GM19438 (cell line): Measurements from ENCODE around the gene CHD6.
"Not testable (repeated sequence)": the region's sequence is repeated elsewhere in the genome, so short reads cannot be mapped to it uniquely, and the experiment has no call there.

ENCODE experiments used
- ATAC-seq: cut with Tn5 transposase; IDR thresholded peaks from one replicate; pipeline ENCODE4 v1.9.1; 2021; ENCODE audit warnings: low read depth; ENCODE audit not compliant: unreplicated experiment

Gene CHD6

DNA sequence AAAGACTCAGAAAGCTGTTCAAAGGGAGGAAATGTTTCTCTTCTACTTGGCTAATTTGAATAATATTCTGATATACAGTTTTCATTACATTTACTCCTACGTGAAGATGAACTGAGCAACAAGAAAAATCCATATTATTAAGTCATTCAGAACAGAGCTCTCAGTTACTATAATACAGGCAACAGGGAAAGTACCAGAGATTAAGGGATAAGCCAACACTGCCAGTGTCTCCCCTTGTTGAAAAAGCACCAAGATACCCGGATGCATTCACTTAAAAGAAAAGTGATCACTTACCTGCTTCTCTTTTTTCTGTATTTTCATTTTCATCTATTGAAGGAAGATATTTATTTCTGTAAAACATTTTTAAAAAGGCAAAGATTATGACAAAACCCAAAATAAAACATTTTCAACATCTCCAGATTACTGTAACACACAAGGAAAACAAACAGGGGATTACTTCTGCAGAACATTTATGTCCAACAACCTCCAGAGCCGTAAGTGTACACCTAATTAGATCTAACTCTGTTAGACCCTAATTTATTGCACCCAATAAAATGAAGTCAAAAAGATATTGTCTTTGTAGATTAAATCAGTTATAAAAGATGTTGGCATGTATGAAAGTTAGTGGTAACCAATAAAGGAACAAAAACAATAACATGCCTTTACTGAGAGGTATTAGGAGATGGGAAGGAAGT lies 67.0 kb downstream of the CHD6 start:
- no peak for ATAC-seq

DNA sequence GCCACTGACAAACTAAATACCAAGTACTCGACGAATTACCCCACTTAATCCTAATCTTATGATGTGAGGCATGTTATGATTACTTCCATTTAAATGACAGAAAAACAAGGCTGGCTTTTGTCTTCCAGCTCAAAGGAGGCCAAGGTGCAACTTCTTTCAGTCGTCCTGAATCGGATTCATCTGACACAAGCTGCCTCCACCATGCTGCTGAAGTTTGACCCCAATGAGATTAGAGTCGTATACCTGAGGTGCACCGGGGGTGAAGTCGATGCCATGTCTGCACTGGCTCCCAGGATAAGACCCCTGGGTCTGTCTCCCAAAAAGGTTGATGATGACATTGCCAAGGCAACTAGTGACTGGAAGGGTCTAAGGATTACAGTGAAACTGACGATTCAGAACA lies 71.0 kb downstream of the CHD6 start:
- ATAC-seq = no peak

DNA sequence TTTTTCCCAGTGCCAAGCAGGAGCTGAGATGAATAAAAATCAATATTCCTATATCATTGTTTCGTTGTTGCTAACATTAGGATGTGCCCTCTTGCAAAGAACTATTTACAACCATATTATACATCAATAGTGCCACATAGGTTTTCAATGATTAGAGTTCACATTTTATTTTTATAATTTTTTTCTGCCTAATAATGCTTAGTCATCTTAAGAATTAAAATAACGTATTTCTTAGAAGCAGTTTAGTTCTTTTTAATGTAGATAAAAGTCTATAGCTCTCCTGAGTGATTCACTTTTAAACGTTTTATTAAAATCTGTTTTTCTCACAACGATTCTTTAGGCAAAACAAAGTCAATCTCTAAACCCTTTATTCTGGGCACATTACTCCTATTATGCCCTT lies 71.6 kb downstream of the CHD6 start:
- no peak for ATAC-seq

DNA sequence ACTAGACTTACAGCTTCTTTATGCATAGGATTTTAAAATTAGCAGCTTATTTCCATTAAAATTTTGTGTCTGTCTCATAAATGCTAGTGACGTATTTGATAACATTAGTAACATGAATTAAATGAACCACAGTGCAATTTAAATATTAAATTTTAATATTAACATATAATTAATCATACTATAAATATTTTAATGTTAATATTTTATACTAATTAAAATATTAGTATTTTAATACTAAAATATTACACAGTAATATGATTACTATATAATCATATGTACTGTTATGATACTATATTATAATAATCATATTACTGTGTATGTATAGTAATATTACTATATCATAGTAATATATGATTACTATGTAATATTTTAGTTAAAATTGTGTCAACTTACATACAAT lies 73.7 kb downstream of the CHD6 start:
- no peak for ATAC-seq

DNA sequence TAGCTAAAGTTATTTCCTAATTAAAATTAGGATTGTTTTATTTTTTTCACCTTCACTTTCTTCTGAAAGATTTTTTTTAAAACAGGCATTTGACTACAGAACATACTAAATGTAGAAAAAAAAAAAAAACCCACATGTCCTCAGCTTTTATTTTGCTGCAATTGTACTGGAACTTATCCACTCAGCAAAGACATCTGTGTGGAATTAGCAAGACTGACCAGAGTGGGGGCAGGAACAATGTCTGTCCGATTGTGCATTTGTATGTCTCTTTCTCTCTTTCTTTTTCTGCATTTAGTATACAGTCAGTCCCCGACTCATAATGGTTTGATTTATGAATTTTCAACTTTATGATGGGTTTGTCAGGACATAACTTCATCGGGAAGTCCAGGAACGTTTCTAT lies 77.3 kb downstream of the CHD6 start:
- ATAC-seq = no peak

DNA sequence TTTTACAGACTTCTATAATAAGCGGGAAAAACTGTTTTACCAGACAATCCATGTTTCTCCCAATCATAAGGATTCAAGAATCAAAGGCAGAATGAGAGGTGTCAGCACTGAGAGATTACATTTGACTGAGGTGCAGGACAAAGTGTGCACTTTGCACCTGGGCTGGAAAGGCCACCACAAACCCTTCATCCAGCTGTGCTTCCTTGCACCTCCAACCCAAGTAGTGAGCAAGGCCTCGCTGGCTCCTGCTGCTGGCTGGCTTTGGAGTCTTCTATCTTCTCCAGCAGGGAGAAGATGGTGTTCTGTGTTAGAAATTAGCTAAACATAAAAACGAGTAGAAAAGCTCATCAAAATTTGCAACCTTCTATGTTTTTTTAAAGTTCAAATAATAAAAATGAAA lies 77.7 kb downstream of the CHD6 start:
- no peak for ATAC-seq

DNA sequence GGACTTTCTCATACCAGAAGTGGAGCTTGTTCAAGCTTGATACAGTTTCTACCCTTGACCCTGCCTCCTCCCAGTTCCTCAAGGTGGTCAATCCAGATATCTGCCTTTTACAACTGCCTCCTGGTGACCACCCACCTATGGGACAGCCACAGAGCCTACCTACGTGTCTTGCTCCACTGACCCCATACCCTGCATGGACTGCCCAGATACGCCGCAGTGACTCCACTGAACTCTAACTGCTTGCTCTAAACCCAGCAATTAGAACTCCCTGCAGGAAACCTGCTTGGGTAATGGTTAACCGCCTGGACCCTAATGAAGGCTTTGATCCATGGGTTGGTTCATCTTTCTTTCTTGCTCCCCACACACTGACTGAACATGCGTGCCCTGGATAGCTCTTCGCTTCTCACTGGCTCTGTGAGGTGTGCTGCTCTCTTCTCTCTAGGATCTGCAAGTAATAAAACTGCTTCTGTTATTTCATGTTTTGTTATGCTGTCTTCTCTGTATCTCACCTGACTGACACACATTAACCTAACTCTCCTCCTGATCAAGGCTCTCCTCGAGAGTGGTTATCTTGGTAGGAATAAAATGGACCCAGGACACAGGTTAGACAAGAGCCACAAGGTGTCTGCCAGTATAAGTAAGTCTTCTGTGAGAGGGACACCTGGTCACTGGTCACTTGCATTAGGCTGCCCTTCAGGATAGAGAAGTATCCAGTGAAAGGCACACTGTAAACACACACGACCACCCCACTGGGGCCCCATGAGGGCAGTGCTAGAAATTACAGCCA lies 79.2 kb downstream of the CHD6 start:
- ATAC-seq = no peak

DNA sequence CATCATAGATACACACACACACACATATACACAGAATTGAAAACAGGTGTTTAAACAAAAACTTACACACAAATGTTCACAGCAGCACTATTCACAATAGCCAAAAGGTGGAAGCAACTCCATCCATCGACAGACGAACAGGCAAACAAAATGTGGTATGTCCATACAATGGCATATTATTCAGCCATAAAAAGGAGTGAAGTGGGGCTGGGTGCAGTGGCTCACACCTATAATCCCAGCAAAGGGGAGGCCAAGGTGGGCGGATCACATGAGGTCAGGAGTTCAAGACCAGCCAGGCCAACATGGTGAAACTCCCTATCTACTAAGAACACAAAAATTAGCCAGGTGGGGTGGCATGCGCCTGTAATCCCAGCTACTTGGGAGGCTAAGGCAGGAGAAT lies 80.3 kb downstream of the CHD6 start:
- ATAC-seq = no peak

DNA sequence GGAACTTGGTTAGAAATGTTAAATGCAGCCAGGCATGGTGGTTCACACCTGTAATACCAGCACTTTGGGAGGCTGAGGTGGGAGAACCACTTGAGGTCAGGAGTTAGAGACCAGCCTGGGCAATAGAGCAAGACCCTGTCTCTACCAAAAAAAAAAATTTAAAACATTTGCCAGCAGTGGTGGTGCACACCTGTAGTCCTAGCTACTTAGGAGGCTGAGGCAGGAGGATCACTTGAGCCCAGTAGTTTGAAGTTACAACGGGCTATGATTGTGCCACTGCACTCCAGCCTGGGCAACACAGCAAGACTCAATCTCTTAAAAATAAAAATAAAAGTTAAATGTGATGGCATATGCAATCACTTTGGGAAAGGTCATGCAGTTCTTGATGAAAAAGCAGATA lies 82.6 kb downstream of the CHD6 start:
- ATAC-seq = not testable (repeated sequence)

DNA sequence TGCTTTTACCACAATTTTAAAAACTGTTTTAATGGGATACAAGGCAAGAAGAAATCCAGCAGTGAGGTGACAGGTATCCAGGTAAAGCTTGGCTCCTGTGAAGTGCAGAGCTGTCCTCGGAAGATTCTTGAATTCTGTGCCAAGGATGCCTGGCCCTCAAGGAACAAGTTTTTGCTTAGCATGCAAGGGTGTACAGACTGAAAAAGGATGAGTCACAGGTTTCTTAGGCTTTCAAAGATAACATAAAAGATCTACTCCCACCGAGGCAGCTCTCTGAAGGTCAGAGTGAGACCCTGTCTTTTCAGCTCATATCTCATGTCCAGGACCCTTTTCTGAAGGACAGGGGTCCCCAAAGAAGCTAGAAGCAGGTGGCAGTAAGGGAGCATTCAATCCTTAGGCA lies 83.3 kb downstream of the CHD6 start:
- ATAC-seq = no peak

DNA sequence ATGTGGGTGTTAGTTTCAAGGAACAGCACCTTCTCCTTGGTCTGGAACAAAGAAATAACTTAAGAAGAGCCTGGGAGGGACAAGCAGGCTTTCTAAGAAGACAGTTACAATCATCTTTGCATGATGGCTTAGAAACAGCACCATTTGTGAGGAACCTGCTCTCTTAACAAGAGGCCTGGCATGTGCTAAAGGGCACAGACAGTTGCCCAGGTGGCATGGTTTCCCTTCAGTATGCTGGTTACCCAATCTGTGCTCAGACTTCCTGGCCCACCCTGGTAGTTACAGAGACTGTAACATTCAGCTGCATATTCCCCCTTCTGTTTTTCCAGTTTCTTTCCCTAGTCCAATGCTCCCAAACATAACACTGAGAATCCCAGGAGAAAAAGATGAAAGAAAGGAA lies 84.0 kb downstream of the CHD6 start:
- no peak for ATAC-seq

DNA sequence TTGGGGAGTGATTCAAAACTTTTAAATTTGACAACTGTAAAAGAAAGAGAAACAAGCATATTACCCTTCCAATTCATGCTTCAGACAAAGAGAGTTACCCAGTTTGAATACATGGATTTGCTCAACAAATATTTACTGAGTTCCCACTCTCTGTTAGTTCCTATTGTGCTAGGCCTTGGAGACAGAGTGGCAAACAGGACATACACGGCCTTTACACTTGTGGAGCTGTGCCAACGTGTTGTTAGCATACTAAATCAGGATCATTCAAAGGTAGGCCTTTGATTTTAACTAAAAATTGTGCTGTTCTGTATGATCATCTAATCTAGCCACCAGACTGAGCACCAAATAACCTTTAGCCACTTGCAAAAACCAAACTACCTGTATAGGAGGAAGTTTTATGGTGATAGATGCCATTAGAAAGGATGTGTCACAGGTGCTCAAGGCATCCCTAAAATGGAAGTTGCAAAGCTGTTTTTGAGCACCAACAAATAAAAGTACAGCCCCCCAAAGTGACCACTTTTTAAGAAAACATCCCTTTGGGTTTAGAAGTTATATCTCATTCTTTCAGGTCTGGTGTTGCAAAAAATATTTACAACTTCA lies 84.5 kb downstream of the CHD6 start:
- ATAC-seq = no peak

DNA sequence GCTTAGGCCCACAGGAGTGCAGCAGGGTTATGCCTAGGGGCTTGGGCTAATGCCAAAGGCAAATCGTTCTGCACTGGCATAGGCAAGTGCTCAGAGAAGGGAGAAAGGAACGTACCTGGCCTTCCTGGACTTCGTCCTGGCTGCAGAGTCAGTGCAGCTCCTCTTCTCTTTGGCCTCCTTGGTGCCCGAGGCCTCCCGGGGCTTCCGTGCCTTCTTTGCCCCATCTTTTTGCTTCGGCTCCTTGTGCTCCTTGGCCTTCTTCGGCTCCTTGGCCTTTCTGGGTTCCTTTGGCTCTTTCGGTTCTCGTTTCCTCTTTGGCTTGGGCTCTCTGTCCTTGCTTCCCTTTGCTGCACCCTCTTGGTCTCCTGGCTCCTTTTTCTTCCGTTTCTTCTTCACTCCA lies 85.2 kb downstream of the CHD6 start:
- ATAC-seq = no peak

DNA sequence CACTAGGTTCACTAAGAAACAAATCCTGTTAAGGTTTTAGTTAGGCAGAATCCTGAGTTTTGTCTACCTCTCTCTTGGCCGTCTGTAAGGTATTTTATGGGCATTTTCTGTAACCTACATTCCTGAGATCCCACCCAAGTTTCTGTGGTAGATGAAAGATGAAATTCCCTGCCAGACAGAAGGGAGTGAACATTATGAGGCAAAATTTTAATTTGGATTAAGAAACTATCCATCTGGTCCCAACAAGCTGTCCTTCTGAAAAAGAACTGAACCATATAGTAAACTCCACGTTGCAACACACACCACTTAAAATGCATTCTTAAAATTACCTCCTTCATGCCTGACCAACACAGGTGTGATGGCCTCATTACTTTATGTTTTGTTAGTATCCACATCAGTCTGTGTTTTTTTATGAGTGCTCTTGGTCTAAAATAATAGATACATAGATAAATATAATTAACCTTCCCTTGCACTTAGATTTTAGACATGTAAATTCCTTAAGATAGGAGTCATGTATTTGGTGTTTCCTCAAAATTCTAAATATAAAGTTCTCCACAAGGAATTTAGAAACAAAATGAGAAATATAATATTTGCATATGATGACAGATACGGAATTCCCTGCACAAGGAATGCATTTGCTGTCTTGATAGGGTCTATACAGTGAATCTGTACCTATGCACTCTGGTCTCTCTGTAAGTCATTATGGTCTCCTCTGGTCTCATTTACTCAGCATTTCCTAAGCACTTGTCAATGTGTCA lies 86.5 kb downstream of the CHD6 start:
- no peak for ATAC-seq

DNA sequence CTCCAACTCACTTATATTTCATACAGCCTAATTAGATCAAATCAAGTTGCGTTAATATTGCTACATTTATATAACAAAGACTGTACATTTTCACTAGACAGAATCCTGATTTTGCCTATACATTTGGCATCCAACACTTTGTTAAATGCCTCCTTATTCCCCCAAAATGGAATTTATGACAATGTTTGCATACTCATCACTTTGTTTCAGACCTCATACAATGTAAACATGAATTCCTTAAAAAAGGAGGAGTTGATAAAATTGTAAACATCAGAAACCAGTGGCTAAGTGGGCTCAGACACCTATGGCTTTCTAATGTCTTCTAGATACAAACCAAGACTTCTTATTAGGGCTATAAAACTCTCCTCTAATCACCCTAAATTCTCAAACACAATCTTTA lies 87.3 kb downstream of the CHD6 start:
- ATAC-seq = no peak

DNA sequence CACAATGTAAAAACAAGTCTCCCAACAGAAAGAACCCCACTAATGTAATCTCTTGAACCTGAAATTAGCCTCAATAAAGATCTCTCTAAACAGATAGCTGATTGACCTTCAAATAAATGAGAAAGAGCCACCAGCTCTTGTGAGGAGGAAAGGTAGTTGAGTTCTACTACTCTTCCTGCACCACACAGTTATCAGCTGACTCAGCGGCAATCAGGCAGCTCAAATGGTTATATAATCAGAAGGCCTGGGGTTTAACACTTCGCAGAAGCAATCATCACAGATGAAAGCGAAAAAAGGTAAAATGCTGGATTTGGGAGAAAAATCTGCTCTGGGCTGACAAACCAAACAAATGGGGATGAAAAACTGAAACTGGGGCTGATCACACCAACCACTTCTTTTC lies 91.8 kb downstream of the CHD6 start:
- no peak for ATAC-seq

DNA sequence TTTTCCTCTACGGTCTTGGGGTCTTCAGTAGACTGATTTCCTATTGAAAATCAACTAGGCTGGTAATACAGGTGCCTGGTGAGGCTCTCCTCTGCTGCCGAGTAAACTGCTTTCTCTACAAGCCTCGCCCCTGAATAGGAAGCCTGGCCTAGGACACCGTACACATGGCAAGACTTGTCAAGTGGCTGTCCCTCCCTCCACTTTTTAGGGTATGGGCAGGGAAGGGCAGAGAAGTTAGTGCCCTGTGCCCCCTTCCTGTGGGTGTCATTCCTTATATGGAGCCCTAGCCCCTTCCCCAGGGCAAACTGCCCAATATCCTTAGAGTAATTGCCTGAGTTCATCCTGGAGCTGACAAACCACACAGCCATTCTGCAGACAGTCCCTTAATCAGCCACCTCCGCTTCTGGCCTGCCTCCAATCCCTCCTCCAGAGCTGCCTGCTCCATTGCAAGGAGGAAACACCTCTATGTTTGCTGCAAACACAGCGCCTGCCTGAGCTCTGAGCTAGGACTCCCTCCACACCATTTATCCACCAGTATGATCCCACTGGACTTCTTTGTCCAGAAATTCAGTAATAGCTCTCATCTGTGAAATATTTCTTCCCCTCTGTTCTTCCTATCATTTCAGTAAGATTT lies 93.1 kb downstream of the CHD6 start:
- ATAC-seq = no peak

DNA sequence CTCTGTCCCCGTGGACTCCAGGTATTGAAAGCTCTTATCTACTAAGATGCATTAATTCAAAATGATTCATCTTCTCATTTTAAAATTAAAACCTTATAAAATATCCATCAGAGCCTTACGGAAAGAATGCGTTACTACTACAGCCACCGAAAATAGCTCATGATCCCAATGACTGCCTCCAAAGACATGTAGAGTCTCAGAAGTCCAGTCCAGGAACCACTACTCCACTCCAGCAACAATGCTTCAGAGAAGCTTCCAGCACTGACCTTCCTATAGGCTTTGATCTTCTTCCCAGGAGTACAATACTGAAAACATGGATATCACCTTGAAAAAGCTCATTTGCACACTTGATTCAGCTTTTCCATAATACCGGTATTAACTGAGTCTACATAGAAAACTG lies 94.3 kb downstream of the CHD6 start:
- no peak for ATAC-seq

DNA sequence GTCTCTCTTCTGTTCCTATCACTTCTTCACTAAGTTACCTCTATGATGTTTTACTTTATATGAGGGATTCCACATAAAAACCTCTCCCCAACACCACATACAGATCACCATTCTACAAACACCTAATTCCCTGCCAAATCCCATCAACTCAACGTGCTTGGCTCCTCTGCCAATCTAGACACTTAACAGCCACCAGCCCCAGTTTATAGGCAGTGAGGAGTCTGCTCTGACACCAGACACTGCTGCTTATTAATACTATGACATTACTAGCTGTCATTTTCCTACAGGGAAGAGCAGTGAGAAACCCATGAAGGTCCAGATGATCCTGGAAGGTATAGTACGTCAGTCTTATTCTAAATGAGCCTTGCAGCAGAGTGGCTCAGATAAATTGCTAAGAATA lies 104.3 kb downstream of the CHD6 start:
- ATAC-seq = no peak

DNA sequence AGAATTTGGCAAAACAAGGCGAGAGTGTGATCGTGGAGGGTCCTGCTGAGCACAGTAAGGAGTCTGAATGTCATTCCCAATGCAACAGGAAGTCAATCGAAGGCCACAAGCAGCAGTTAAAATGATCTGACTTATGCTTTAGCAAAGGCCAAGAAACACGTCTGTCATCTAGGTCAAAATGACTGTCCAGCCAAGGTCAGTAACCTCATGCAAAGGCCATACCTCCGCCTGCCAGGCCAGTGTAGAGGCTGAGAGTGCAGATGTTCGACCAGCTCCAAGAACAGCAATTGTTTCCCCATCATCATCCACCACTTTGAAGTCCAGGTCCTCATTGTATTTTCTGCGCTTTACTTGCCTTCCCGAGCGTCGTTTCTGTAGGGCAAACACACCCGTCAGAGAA lies 105.6 kb downstream of the CHD6 start:
- no peak for ATAC-seq
